Neutrophil (primary cell): ENCODE results near the gene GABRB3.

Source experiments
- H3K27ac ChIP-seq: fragments of 200-600 bp; sonication (generic); 2 replicates; pipeline ENCODE4 v1.5.1; 2016; ENCODE audit warnings: mild to moderate bottlenecking, moderate library complexity
- H3K27me3 ChIP-seq: fragments of 200-600 bp; sonication (generic); 2 replicates; pipeline ENCODE4 v1.6.0; 2016; ENCODE audit warnings: mild to moderate bottlenecking
- H3K36me3 ChIP-seq: fragments of 200-600 bp; sonication (generic); 2 replicates; pipeline ENCODE4 v1.5.1; 2017
- H3K4me1 ChIP-seq, 2 experiments: fragments of 200-600 bp in 1 of 2; sonication (generic) in 1 of 2; 1 replicate in 1 of 2; 2 replicates in 1 of 2; pipeline versions ENCODE4 v1.5.1 to v1.6.1; 2013 to 2016; ENCODE audit warnings: low read depth in 1 of 2, low read length in 1 of 2, mild to moderate bottlenecking in 1 of 2, moderate library complexity in 1 of 2; ENCODE audit not compliant: control insufficient read depth in 1 of 2, insufficient read depth in 1 of 2
- H3K4me3 ChIP-seq, 2 experiments: fragments of 200-600 bp in 1 of 2; sonication (generic) in 1 of 2; 1 replicate in 1 of 2; 2 replicates in 1 of 2; pipeline ENCODE4 v1.5.1; 2013 to 2016; ENCODE audit warnings: low read depth in 1 of 2, low read length in 1 of 2, mild to moderate bottlenecking in 1 of 2, moderate library complexity in 1 of 2
- H3K9me3 ChIP-seq: fragments of 200-600 bp; sonication (generic); 2 replicates; pipeline ENCODE4 v1.5.1; 2016
- TF ChIP-seq, protein P1 (sequence below): fragments of 200-600 bp; sonication (generic); IDR thresholded peaks from 2 replicates; pipeline ENCODE4 v1.5.1; 2016; ENCODE audit warnings: antibody characterized with exemption

GABRB3 gene

DNA sequence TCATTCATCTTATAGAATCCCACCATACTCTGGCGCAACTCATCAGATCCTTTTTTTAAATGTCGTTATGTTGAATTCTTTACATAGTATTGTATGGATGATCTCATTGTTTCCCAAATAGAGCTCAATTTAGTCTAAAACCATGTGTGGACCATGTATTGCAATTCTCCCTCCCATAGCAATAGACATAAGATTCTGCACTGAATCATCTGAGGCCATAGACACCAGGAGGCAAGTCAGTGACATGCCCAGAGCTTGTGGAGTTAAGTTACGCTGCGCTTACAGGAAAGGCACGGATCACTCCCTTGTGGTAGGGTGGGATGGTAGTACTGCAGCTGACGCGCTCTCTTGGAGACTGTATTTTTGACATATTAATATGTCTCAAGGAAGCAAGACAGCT, 211.0 kb downstream of the GABRB3 start:
- TF ChIP-seq, protein P1, sequence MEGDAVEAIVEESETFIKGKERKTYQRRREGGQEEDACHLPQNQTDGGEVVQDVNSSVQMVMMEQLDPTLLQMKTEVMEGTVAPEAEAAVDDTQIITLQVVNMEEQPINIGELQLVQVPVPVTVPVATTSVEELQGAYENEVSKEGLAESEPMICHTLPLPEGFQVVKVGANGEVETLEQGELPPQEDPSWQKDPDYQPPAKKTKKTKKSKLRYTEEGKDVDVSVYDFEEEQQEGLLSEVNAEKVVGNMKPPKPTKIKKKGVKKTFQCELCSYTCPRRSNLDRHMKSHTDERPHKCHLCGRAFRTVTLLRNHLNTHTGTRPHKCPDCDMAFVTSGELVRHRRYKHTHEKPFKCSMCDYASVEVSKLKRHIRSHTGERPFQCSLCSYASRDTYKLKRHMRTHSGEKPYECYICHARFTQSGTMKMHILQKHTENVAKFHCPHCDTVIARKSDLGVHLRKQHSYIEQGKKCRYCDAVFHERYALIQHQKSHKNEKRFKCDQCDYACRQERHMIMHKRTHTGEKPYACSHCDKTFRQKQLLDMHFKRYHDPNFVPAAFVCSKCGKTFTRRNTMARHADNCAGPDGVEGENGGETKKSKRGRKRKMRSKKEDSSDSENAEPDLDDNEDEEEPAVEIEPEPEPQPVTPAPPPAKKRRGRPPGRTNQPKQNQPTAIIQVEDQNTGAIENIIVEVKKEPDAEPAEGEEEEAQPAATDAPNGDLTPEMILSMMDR, result no peak
- H3K4me3 ChIP-seq, result no peak overlapping the region
- H3K9me3 ChIP-seq, result peaks cover 3% of the 10 kb centered on the region
- no peak overlapping the region for H3K27ac ChIP-seq
- no peaks in the 10 kb centered on the region for H3K4me1 ChIP-seq
- H3K27me3 ChIP-seq, result no peaks in the 10 kb centered on the region
- no peaks in the 10 kb centered on the region for H3K36me3 ChIP-seq

GRCh38 chr15:26561130-26561529, 211.7 kb downstream of the GABRB3 start:
- peaks cover 3% of the 10 kb centered on the region for H3K9me3 ChIP-seq
- no peak overlapping the region for H3K27ac ChIP-seq
- H3K4me1 ChIP-seq, result no peaks in the 10 kb centered on the region
- no peaks in the 10 kb centered on the region for H3K27me3 ChIP-seq
- no peaks in the 10 kb centered on the region for H3K36me3 ChIP-seq
- no peak overlapping the region for H3K4me3 ChIP-seq
- TF ChIP-seq, protein P1, result no peak

DNA sequence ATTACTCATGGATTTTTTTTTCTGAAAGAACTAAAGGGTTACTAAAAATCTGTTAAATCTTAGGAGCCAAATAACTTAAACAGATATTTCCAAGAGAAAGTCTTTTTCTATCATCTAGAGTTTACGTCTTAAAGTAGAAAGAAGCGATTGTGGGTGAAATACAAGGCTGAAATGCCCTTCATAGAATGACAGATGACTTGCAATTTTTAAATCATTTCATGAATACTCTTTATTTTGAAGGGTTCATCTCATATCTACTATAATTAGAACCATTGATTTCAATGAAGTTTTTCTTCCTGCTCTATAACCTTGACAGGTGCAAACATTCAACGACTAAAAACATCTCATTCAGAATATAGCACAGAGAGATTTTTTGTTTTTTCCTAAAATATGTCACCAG, 217.0 kb downstream of the GABRB3 start:
- Histone ChIP-seq H3K4me1 (no peaks in the 10 kb centered on the region), H3K27me3 (no peaks in the 10 kb centered on the region), H3K4me3 (no peak overlapping the region), H3K36me3 (no peaks in the 10 kb centered on the region), H3K27ac (no peak overlapping the region), H3K9me3 (peaks cover 3% of the 10 kb centered on the region)
- TF ChIP-seq, protein P1, result no peak

GRCh38 chr15:26551473-26551872, 221.4 kb downstream of the GABRB3 start:
- no peaks in the 10 kb centered on the region for H3K9me3 ChIP-seq
- TF ChIP-seq, protein P1, result no peak

GRCh38 chr15:26550880-26551279, 222.0 kb downstream of the GABRB3 start:
- Histone ChIP-seq H3K9me3 (no peaks in the 10 kb centered on the region), H3K4me1 (no peaks in the 10 kb centered on the region), H3K36me3 (no peaks in the 10 kb centered on the region), H3K27ac (no peak overlapping the region), H3K27me3 (no peaks in the 10 kb centered on the region), H3K4me3 (no peak overlapping the region)
- TF ChIP-seq, protein P1, result no peak

More at GRCh38 chr15:26551473-26551872, 221.4 kb downstream of the GABRB3 start:
- no peak overlapping the region for H3K27ac ChIP-seq
- H3K27me3 ChIP-seq, result no peaks in the 10 kb centered on the region
- no peaks in the 10 kb centered on the region for H3K4me1 ChIP-seq
- no peak overlapping the region for H3K4me3 ChIP-seq
- H3K36me3 ChIP-seq, result no peaks in the 10 kb centered on the region

DNA sequence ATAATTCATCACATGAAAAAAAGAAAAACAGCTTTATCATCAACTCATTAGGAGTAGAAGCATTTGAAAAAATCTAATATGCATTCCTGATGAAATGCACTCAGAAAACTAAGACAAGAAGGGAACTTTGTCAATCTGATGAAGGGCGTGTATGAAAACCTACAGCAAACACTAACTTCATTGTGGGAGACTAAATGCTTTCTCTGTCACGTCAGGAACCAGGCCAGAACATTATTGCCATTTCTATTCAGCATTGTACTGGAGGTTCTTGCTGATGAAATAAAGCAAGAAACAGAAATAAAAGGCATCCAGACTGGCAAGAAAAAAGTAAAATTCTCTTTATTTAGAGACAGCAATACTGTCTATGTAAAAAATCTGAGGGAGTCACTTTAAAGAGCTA, 235.2 kb downstream of the GABRB3 start:
- H3K27me3 ChIP-seq, result no peaks in the 10 kb centered on the region
- H3K9me3 ChIP-seq, result no peaks in the 10 kb centered on the region
- H3K4me3 ChIP-seq, result no peak overlapping the region
- no peaks in the 10 kb centered on the region for H3K36me3 ChIP-seq
- no peaks in the 10 kb centered on the region for H3K4me1 ChIP-seq
- H3K27ac ChIP-seq, result no peak overlapping the region
- TF ChIP-seq, protein P1, result no peak
